Pulmonary artery endothelial cell (primary cell): ENCODE data around the gene FYTTD1. TPM values are rescaled to one million over a fixed set of nuclear protein-coding genes. Genes with fewer than 3 reads are reported as not detected.
"Not testable (repeated sequence)": the region's sequence is repeated elsewhere in the genome, so short reads cannot be mapped to it uniquely, and the experiment has no call there.

Source experiments
- DNase-seq: peaks from one replicate; pipeline ENCODE4 v3.0.0-alpha.2; 2011; ENCODE audit warnings: low read depth, low spot score
- total RNA-seq: library from RNA; depleted of rRNA; stranded (reverse); fragments of >200 nt; gene quantifications from 2 replicates; pipeline ENCODE4 v1.2.3, GENCODE V29; 2014

Gene FYTTD1
- 48.7 and 72.9 TPM in 2 replicates for total RNA-seq

- DNase-seq: peak; percentile 54
Observed at GRCh38 chr3:197749601-197750395, at the start of gene FYTTD1. TSS of gene FYTTD1 (plus strand) at chr3:197749883. CDS start at chr3:197749972, 89 bp downstream.

DNA sequence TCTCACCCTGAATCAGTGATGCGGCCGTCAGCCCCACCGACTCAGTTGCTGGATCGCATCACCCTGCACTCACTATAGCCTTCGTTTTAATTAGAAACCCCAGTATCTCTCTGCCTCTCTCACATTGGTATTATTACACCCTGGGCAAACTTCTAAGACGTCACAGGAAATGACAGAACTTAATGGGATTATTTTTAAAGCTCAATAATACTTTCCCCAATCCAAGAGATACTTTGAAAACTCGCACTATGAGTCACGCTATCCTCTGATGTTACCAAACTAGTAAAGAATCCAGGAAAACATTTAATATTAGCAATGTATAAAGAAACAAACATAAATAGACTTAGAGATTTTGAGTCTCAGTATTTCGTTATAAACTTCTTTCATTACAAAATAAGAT is 49.6 kb upstream of the FYTTD1 start:
- DNase-seq: no peak

DNA sequence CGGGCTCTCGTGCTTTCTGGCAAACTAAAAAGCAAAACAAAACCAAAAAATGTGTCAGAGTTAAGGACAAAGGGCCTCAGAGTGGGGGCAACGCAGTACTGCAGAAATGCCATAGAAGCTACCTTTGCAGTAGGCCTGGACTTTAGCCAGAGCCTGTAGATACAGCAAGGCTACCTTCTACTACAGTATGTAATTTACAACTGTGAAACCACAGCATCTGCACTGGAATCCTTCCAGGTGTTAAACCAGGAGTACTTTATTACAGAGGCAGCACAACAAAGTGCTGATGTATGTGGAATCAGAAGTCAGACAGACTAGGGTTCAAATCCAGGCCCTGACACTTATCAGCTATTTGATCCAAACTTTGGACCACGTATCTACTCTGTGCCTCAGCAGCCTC is 47.8 kb upstream of the FYTTD1 start:
- no peak for DNase-seq

- no peak for DNase-seq
Observed at GRCh38 chr3:197706658-197707057, 43.0 kb upstream of the FYTTD1 start.

DNA sequence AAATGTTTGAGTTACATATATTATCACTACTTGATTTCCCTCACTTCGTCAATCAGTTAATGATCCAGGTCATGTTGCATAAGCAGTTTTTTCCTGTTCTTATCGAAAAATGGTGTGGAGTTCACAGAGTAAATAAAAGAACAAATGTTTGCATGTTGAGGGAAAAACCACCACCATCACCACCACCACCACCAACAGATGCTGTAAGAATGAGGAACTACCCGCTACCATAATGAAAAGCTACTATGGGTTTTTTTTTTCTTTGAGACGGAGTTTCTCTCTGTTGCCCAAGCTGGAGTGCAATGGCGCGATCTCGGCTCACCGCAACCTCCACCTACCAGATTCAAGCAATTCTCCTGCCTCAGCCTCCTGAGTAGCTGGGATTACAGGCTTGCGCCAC is 40.5 kb upstream of the FYTTD1 start:
- no peak for DNase-seq

DNA sequence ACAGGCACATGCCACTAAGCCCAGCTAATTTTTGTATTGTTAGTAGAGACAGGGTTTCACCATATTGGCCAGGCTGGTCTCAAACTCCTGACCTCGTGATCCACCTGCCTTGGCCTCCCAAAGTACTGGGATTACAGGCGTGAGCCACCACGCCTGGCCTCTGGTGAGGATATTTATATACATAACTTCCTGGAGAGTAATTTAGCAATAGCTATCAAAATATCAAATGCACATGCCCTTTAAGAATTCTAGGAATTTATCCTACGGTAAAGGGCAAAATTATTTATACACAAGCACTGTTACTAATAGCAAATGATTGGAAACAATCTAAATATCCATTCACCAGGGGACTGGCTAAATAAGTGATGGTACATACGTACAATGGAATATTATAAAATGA is 38.7 kb upstream of the FYTTD1 start:
- DNase-seq: not testable (repeated sequence)

- DNase-seq: peak; percentile 92
Observed at GRCh38 chr3:197711973-197712707, 37.5 kb upstream of the FYTTD1 start.

- DNase-seq: no peak
Observed at GRCh38 chr3:197713477-197713822, 36.2 kb upstream of the FYTTD1 start.

DNA sequence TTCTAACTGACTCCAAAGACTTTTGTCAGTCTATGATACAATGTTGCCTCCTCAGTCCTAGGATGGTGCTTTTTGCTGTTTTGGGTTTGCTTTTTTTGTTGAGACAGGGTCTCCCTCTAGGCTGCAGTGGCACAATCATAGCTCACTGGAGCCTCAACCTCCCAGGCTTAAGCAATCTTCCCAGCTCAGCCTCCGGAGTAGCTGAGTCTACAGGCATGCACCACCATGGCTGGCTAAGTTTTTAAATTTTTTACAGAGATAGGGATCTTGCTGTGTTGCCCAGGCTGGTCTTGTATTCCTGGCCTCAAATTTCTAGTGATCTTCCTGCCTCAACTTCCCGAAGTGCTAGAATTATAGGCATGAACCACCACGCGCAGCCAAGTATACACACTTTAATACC is 35.4 kb upstream of the FYTTD1 start:
- DNase-seq: no peak

DNA sequence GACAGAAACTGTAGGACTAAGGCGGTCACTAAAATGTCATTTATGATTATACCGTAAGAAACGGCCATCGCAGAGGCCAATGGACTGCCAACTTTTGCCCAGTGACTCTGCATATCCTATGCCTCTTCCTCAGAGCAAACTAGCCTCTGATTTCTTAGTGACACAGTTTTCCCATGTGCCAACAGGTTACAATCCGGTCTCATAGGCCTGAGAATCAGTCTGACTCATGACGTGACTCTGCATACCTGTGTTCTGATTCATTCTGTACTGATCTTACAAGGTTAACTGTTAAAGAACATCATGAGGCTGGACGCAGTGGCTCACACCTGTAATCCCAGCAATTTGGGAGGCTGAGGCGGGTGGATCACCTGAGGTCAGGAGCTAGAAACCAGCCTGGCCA is 30.8 kb upstream of the FYTTD1 start:
- no peak for DNase-seq

GRCh38 chr3:197720694-197721093 is 29.0 kb upstream of the FYTTD1 start:
- DNase-seq: no peak

DNA sequence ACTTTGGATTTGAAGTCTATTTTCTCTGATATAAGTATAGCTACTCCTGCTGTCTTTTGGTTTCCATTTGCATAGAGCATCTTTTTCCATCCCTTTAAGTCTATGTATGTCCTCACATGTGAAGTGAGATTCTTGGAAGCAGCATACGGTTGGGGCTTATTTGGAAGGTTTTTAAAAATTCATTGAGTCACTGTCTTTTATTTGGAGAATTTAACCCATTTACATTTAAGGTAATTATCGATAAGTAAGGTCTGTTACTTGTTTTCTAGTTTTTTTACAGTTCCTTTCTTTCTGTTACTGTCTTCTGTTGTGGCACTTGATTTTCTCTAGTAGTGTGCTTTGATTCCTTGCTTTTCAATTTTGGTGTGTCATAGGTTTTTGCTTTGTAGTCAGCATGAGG is 26.9 kb upstream of the FYTTD1 start:
- no peak for DNase-seq

GRCh38 chr3:197727878-197728277 is 21.8 kb upstream of the FYTTD1 start:
- not testable (repeated sequence) for DNase-seq

DNA sequence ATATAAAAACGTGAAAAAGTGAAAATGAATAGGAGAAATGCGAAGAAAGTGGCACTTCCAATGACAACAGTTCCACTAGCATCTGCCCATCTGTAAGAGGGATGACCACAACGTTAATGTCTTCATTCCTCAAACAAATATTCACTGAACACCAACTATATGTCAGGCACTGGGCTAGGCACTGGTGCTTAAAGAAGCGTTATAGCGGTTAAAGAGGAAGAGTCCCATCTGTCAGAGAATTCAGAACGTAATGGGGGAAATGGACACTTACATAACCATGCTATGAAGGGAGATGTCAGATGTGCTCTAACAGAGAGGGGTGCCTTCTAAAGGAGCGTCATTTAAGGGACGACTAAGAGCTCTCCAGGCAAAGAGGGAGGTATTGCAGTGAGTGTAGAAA is 21.2 kb upstream of the FYTTD1 start:
- no peak for DNase-seq

GRCh38 chr3:197730200-197730599 is 19.5 kb upstream of the FYTTD1 start:
- no peak for DNase-seq

GRCh38 chr3:197730770-197731169 is 18.9 kb upstream of the FYTTD1 start:
- DNase-seq: not testable (repeated sequence)

- not testable (repeated sequence) for DNase-seq
Observed at GRCh38 chr3:197731483-197731882, 18.2 kb upstream of the FYTTD1 start.

DNA sequence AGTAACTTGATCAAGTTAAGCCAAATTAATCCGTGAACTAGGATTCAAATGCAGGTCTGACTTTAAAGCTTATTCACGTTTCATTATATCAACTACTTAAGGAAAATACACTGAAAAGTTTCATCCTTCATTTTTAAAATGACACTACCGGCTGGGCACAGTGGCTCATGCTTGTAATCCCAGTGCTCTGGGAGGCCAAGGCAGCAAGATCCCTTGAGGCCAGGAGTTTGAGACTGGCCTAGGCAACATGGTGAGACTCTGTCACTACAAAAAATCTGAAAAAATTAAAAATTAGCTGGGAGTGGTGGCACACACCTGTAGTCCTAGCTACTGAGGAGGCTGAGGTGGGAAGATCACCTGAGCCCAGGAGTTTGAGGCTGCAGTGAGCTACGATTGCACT is 16.6 kb upstream of the FYTTD1 start:
- DNase-seq: no peak

DNA sequence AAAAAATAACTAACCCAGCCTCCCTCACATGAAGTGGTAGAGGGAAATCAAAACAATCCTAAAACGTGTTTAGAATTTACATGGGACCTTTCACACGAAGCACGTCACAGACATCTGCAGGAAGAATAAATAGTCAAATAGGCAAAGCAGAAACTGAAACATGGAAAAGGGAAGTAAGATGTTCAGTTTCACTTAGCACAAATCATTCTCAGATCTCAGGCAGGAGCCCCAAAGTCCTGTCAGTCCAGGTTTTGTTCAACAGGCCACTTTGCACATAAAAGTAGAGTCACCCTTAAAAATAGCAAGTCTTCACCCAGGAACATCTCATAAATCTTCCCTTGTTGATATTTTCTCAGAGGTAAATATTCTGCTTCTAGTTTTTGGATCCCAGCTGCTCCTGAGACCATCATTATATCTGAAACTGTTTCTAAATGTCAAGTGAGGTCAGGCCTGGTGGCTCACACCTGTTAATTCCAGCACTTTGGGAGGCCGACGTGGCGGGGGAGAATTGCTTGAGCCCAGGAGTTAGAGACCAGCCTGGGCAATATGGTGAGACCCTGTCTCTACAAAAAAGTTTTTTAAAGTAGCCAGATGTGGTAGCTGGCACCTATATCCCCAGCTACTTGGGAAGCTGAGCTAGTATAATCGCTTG is 14.9 kb upstream of the FYTTD1 start:
- DNase-seq: no peak

DNA sequence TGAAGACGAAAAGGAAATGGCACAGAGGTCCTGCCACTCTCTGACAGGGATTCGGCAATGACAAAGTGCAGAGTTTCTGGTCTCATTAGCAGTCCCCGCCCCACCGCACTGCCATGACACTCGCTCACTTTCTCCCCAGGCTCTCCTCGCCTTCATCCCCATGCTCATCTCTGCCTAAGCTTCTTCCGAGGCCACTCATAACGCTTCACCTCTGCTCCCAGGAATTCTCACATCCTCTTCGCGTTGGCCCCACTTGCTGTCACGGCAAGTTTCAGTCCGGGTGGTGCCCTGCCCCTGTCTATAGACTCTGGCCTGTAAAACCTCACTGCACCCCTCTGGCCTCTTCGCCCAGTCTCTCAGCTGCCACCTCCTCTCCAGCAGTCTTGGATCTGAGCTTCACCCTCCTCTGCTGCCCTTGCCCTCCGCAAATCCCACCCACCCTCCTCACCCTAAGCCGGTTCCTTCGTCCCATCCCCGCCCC is 13.6 kb upstream of the FYTTD1 start:
- DNase-seq: no peak

GRCh38 chr3:197736491-197737318 is 13.0 kb upstream of the FYTTD1 start, which contains the start of gene RUBCN:
TSS of gene RUBCN (minus strand) at chr3:197736904. CDS start at chr3:197736719, 185 bp downstream.
- DNase-seq: peak; percentile 80
